ENCODE measurements around the gene GLCE.

The GLCE gene

GRCh38 chr15:69144530-69144929 is 15.9 kb upstream of the GLCE start:
- Histone ChIP-seq H2AFZ (ENCODE audit: low read length) (no peak overlapping the region), H3K4me1 (ENCODE audit: insufficient read depth, low read length, poor library complexity, severe bottlenecking) (no peaks in the 10 kb centered on the region), H3K4me3 (ENCODE audit: low read length, poor library complexity, severe bottlenecking) (no peak overlapping the region), H3K9ac (ENCODE audit: low read depth, low read length, poor library complexity, severe bottlenecking) (no peak overlapping the region), H4K20me1 (ENCODE audit: insufficient read depth, low read length, poor library complexity, severe bottlenecking) (no peaks in the 10 kb centered on the region), H3F3A (ENCODE audit: low read depth) (no peaks in the 10 kb centered on the region), H3K9me2 (replicated peaks; ENCODE audit: low read depth, low read length) (no peaks in the 10 kb centered on the region), H3K4me2 (ENCODE audit: low read depth, low read length, poor library complexity, severe bottlenecking) (no peak overlapping the region), H3K36me3 (ENCODE audit: insufficient read depth, low read length) (no peaks in the 10 kb centered on the region), H3K9me3 (ENCODE audit: insufficient read depth, low read depth, low read length) (no peaks in the 10 kb centered on the region), H3K79me2 (ENCODE audit: insufficient read depth, low read length) (no peaks in the 10 kb centered on the region), H3K27me3 (ENCODE audit: insufficient read depth, low read length, poor library complexity, severe bottlenecking) (peaks cover 6% of the 10 kb centered on the region)
- no peak for TF ChIP-seq EZH2phosphoT487 (IDR thresholded peaks at IDR 0.05; ENCODE audit: borderline replicate concordance)
- TF ChIP-seq CTCF (conservative IDR thresholded peaks at IDR 0.05; ENCODE audit: low read length) = no peak

GRCh38 chr15:69145149-69145693 is 15.2 kb upstream of the GLCE start:
- TF ChIP-seq EZH2phosphoT487 (IDR thresholded peaks at IDR 0.05; ENCODE audit: borderline replicate concordance) (no peak), CTCF (conservative IDR thresholded peaks at IDR 0.05; ENCODE audit: low read length) (no peak)
- H3K4me1 ChIP-seq (ENCODE audit: insufficient read depth, low read length, poor library complexity, severe bottlenecking) = no peaks in the 10 kb centered on the region

GRCh38 chr15:69145694-69146492 is 14.5 kb upstream of the GLCE start:
- Histone ChIP-seq H3K9me2 (replicated peaks; ENCODE audit: low read depth, low read length) (no peaks in the 10 kb centered on the region), H3K36me3 (ENCODE audit: insufficient read depth, low read length) (no peaks in the 10 kb centered on the region), H3K9ac (ENCODE audit: low read depth, low read length, poor library complexity, severe bottlenecking) (no peak overlapping the region), H3K4me3 (ENCODE audit: low read length, poor library complexity, severe bottlenecking) (no peak overlapping the region), H3K27me3 (ENCODE audit: insufficient read depth, low read length, poor library complexity, severe bottlenecking) (peaks cover 18% of the 10 kb centered on the region), H3K79me2 (ENCODE audit: insufficient read depth, low read length) (no peaks in the 10 kb centered on the region), H2AFZ (ENCODE audit: low read length) (no peak overlapping the region), H3K4me1 (ENCODE audit: insufficient read depth, low read length, poor library complexity, severe bottlenecking) (no peaks in the 10 kb centered on the region), H4K20me1 (ENCODE audit: insufficient read depth, low read length, poor library complexity, severe bottlenecking) (no peaks in the 10 kb centered on the region), H3K9me3 (ENCODE audit: insufficient read depth, low read depth, low read length) (no peaks in the 10 kb centered on the region), H3K4me2 (ENCODE audit: low read depth, low read length, poor library complexity, severe bottlenecking) (no peak overlapping the region), H3F3A (ENCODE audit: low read depth) (no peaks in the 10 kb centered on the region)
- no peak for TF ChIP-seq CTCF (conservative IDR thresholded peaks at IDR 0.05; ENCODE audit: low read length)
- TF ChIP-seq EZH2phosphoT487 (IDR thresholded peaks at IDR 0.05; ENCODE audit: borderline replicate concordance) = no peak

More at GRCh38 chr15:69145149-69145693, 15.2 kb upstream of the GLCE start:
- no peaks in the 10 kb centered on the region for H3K79me2 ChIP-seq (ENCODE audit: insufficient read depth, low read length)
- no peaks in the 10 kb centered on the region for H3K36me3 ChIP-seq (ENCODE audit: insufficient read depth, low read length)
- H3K4me2 ChIP-seq (ENCODE audit: low read depth, low read length, poor library complexity, severe bottlenecking) = no peak overlapping the region
- no peaks in the 10 kb centered on the region for H3K9me2 ChIP-seq (replicated peaks; ENCODE audit: low read depth, low read length)
- no peaks in the 10 kb centered on the region for H3F3A ChIP-seq (ENCODE audit: low read depth)
- no peaks in the 10 kb centered on the region for H3K9me3 ChIP-seq (ENCODE audit: insufficient read depth, low read depth, low read length)
- H3K9ac ChIP-seq (ENCODE audit: low read depth, low read length, poor library complexity, severe bottlenecking) = no peak overlapping the region
- H2AFZ ChIP-seq (ENCODE audit: low read length) = no peak overlapping the region
- H4K20me1 ChIP-seq (ENCODE audit: insufficient read depth, low read length, poor library complexity, severe bottlenecking) = no peaks in the 10 kb centered on the region
- no peak overlapping the region for H3K4me3 ChIP-seq (ENCODE audit: low read length, poor library complexity, severe bottlenecking)
- H3K27me3 ChIP-seq (ENCODE audit: insufficient read depth, low read length, poor library complexity, severe bottlenecking) = peaks cover 13% of the 10 kb centered on the region
